WTC11 (cell line): ENCODE data around the gene INPP5A. TPM values are rescaled to one million over a fixed set of nuclear protein-coding genes. Genes with fewer than 3 reads are reported as not detected.

ENCODE experiments used
- ATAC-seq: fragments of 200-7000 bp; cut with Tn5 transposase; 2 replicates; pipeline ENCODE4 v1.10.0; 2021; ENCODE audit warnings: mild to moderate bottlenecking, moderate library complexity
- CTCF ChIA-PET: fragments of 300-600 bp; sonication (Branson Sonifier 250); formaldehyde crosslinking; loops from one replicate; lab custom pipeline; 2021; ENCODE audit warnings: antibody characterized with exemption; lab: Charles Lee
- POLR2A ChIA-PET: fragments of 350-600 bp; sonication (Branson Sonifier 250); formaldehyde crosslinking; loops from one replicate; lab custom pipeline; 2021; ENCODE audit warnings: antibody characterized with exemption; lab: Charles Lee
- DNase-seq: peaks from one replicate; pipeline ENCODE4 v3.0.0; 2021; ENCODE audit warnings: low spot score
- H3K27ac Mint-ChIP-seq: 2 replicates; pipeline ENCODE4 v1.8.0; 2021; ENCODE audit warnings: mixed read lengths
- H3K27me3 Mint-ChIP-seq: 2 replicates; pipeline ENCODE4 v1.8.0; 2021; ENCODE audit warnings: low read depth, mild to moderate bottlenecking, moderate library complexity, mixed read lengths
- H3K36me3 Mint-ChIP-seq: 2 replicates; pipeline ENCODE4 v1.8.0; 2021; ENCODE audit warnings: mixed read lengths
- H3K4me1 Mint-ChIP-seq: 2 replicates; pipeline ENCODE4 v1.8.0; 2022; ENCODE audit warnings: mixed read lengths
- H3K4me3 Mint-ChIP-seq: 2 replicates; pipeline ENCODE4 v1.8.0; 2021; ENCODE audit warnings: mild to moderate bottlenecking, moderate library complexity, mixed read lengths
- H3K9me3 Mint-ChIP-seq: 2 replicates; pipeline ENCODE4 v1.8.0; 2021; ENCODE audit warnings: mixed read lengths
- AR ChIP-seq: fragments of 250-450 bp; sonication (Bioruptor Pico); IDR thresholded peaks from 2 replicates; pipeline ENCODE4 v1.9.0; 2021; ENCODE audit warnings: mild to moderate bottlenecking
- ARID4B ChIP-seq: sonication (generic); formaldehyde crosslinking; IDR thresholded peaks from 2 replicates; pipeline ENCODE4 v1.8.0; 2023; ENCODE audit warnings: missing genetic modification reagents, mild to moderate bottlenecking, borderline replicate concordance
- ATF3 ChIP-seq: sonication (generic); formaldehyde crosslinking; conservative IDR thresholded peaks from 2 replicates; pipeline ENCODE4 v1.8.1; 2022; ENCODE audit warnings: mild to moderate bottlenecking, missing genetic modification reagents
- ELF4 ChIP-seq: sonication (generic); formaldehyde crosslinking; IDR thresholded peaks from 2 replicates; pipeline ENCODE4 v1.8.1; 2022; ENCODE audit warnings: low read depth, mild to moderate bottlenecking, moderate library complexity, missing genetic modification reagents
- ETV6 ChIP-seq: sonication (generic); formaldehyde crosslinking; IDR thresholded peaks from 2 replicates; pipeline ENCODE4 v1.8.1; 2022; ENCODE audit warnings: mild to moderate bottlenecking, missing genetic modification reagents
- GRHL2 ChIP-seq: fragments of 250-450 bp; sonication (Bioruptor Pico); IDR thresholded peaks from 2 replicates; pipeline ENCODE4 v1.8.0; 2022; ENCODE audit warnings: mild to moderate bottlenecking, moderate library complexity; ENCODE audit not compliant: insufficient replicate concordance, severe bottlenecking
- IRF1 ChIP-seq: sonication (generic); formaldehyde crosslinking; IDR thresholded peaks from 2 replicates; pipeline ENCODE4 v1.8.0; 2023; ENCODE audit warnings: missing genetic modification reagents
- JAZF1 ChIP-seq: fragments of 250-450 bp; sonication (Bioruptor Pico); IDR thresholded peaks from 2 replicates; pipeline ENCODE4 v1.9.0; 2021; ENCODE audit warnings: moderate library complexity, mild to moderate bottlenecking, inconsistent platforms
- NFE2L1 ChIP-seq: sonication (generic); formaldehyde crosslinking; IDR thresholded peaks from 2 replicates; pipeline ENCODE4 v1.8.1; 2023; ENCODE audit warnings: missing genetic modification reagents
- RORB ChIP-seq: fragments of 250-450 bp; sonication (Bioruptor Pico); IDR thresholded peaks from 2 replicates; pipeline ENCODE4 v1.9.0; 2021; ENCODE audit warnings: mild to moderate bottlenecking
- SMAD3 ChIP-seq: sonication (generic); formaldehyde crosslinking; IDR thresholded peaks from 2 replicates; pipeline ENCODE4 v1.8.0; 2022; ENCODE audit warnings: missing genetic modification reagents, mild to moderate bottlenecking, borderline replicate concordance
- ZNF281 ChIP-seq: sonication (generic); formaldehyde crosslinking; IDR thresholded peaks from 2 replicates; pipeline ENCODE4 v1.8.0; 2023; ENCODE audit warnings: mild to moderate bottlenecking, missing genetic modification reagents
- ZNF317 ChIP-seq: sonication (generic); formaldehyde crosslinking; IDR thresholded peaks from 2 replicates; pipeline ENCODE4 v1.8.1; 2023; ENCODE audit warnings: low read depth, mild to moderate bottlenecking, moderate library complexity, missing genetic modification reagents, borderline replicate concordance
- ZNF671 ChIP-seq: fragments of 250-450 bp; sonication (Bioruptor Pico); IDR thresholded peaks from 2 replicates; pipeline ENCODE4 v1.8.0; 2021; ENCODE audit warnings: mild to moderate bottlenecking
- total RNA-seq: library from RNA; stranded (reverse); gene quantifications from 3 replicates; pipeline ENCODE4 v1.2.3, GENCODE V29; 2021

INPP5A gene
- total RNA-seq, 1 experiment from 2014 or later: 22.1 TPM

GRCh38 chr10:132578287-132578951 is 40.8 kb downstream of the INPP5A start:
- Mint-ChIP-seq H3K4me3 (no peak overlapping the region), H3K9me3 (no peaks in the 10 kb centered on the region), H3K27ac (no peak overlapping the region), H3K4me1 (peaks cover 21% of the 10 kb centered on the region), H3K27me3 (no peaks in the 10 kb centered on the region), H3K36me3 (no peaks in the 10 kb centered on the region)
- DNase-seq: no peak
- ChIA-PET CTCF (interaction anchor here (0.6 to 1.9 kb wide), 5 partner anchors 8 to 207 kb away, joined by 3 to 11 read pairs (median 4); no protein-coding TSS in a partner anchor), POLR2A (interaction anchor here (0.6 to 0.7 kb wide), 2 partner anchors 16 to 19 kb away, joined by 3 read pairs; no protein-coding TSS in a partner anchor)
- TF ChIP-seq JAZF1 (CRISPR knock-in tag): no peak
- TF ChIP-seq ZNF317: no peak
- no peak for TF ChIP-seq ZNF671 (CRISPR knock-in tag)
- no peak for TF ChIP-seq SMAD3 (CRISPR knock-in tag)
- no peak for TF ChIP-seq ATF3 (CRISPR knock-in tag)
- TF ChIP-seq NFE2L1 (CRISPR knock-in tag): no peak
- TF ChIP-seq ARID4B (CRISPR knock-in tag): no peak
- no peak for TF ChIP-seq ETV6 (CRISPR knock-in tag)
- TF ChIP-seq ZNF281 (CRISPR knock-in tag): no peak
- no peak for ATAC-seq

- no peak; the same call in 1 of the 2 replicates for ATAC-seq
- CTCF ChIA-PET: interaction anchor here (0.6 to 1.9 kb wide), 5 partner anchors 9 to 208 kb away, joined by 3 to 11 read pairs (median 4); no protein-coding TSS in a partner anchor
- no peak for TF ChIP-seq ELF4
- no peak for TF ChIP-seq ARID4B (CRISPR knock-in tag)
- no peak for TF ChIP-seq AR (CRISPR knock-in tag)
- TF ChIP-seq IRF1 (CRISPR knock-in tag): no peak
- no peak for TF ChIP-seq RORB (CRISPR knock-in tag)
- no peak for TF ChIP-seq GRHL2
Measured at GRCh38 chr10:132579027-132579859, 41.7 kb downstream of the INPP5A start.

More at GRCh38 chr10:132579027-132579859, 41.7 kb downstream of the INPP5A start:
- Mint-ChIP-seq H3K27me3 (no peaks in the 10 kb centered on the region), H3K36me3 (no peaks in the 10 kb centered on the region), H3K4me3 (no peak overlapping the region), H3K4me1 (peaks cover 21% of the 10 kb centered on the region), H3K27ac (no peak overlapping the region), H3K9me3 (no peaks in the 10 kb centered on the region)
- POLR2A ChIA-PET: interaction anchor here (0.6 to 0.7 kb wide), 2 partner anchors 17 to 19 kb away, joined by 3 read pairs; no protein-coding TSS in a partner anchor
- no peak for DNase-seq
